DND-41 (cell line): ENCODE data around the gene NPIPA1.
"Not testable (repeated sequence)": the region's sequence is repeated elsewhere in the genome, so short reads cannot be mapped to it uniquely, and the experiment has no call there.

Source experiments
- CTCF ChIP-seq: IDR thresholded peaks from 2 replicates; pipeline ENCODE4 v1.5.1; 2012; ENCODE audit warnings: borderline replicate concordance, low read length, moderate library complexity, mild to moderate bottlenecking; ENCODE audit not compliant: poor library complexity, severe bottlenecking; ENCODE audit errors: extremely low read depth
- EZH2 ChIP-seq: IDR thresholded peaks from 3 replicates; pipeline ENCODE4 v1.6.1; 2012; ENCODE audit warnings: borderline replicate concordance, low read depth, mild to moderate bottlenecking, moderate library complexity, low read length, inconsistent platforms; ENCODE audit not compliant: severe bottlenecking

- TF ChIP-seq EZH2, CTCF: not testable (repeated sequence)
These were observed 59.5 kb downstream of the NPIPA1 start for GRCh38 chr16:14996702-14997101.
